Parathyroid adenoma (tissue), 2 donors: Measurements from ENCODE around the gene ANKRD6.

Experiments
- H2AFZ ChIP-seq: fragments of 300-600 bp; sonication (generic); one replicate; pipeline ENCODE4 v1.7.0; 2017; ENCODE audit warnings: antibody characterized with exemption, mild to moderate bottlenecking
- H3K27ac ChIP-seq: fragments of 300-600 bp; sonication (generic); one replicate; pipeline ENCODE4 v1.7.0; 2017
- H3K27me3 ChIP-seq: fragments of 300-600 bp; sonication (generic); one replicate; pipeline ENCODE4 v1.7.0; 2017; ENCODE audit warnings: low read length; ENCODE audit not compliant: control insufficient read depth, insufficient read depth
- H3K36me3 ChIP-seq: fragments of 300-600 bp; sonication (generic); one replicate; pipeline ENCODE4 v1.7.0; 2017; ENCODE audit warnings: low read length; ENCODE audit not compliant: control insufficient read depth, insufficient read depth
- H3K4me1 ChIP-seq: fragments of 300-600 bp; sonication (generic); one replicate; pipeline ENCODE4 v1.7.0; 2017; ENCODE audit warnings: control low read depth
- H3K4me2 ChIP-seq: fragments of 300-600 bp; sonication (generic); one replicate; pipeline ENCODE4 v1.7.0; 2017; ENCODE audit warnings: low read length
- H3K4me3 ChIP-seq: fragments of 300-600 bp; sonication (generic); one replicate; pipeline ENCODE4 v1.7.0; 2017; ENCODE audit warnings: low read depth, low read length
- H3K79me2 ChIP-seq: fragments of 300-600 bp; sonication (generic); one replicate; pipeline ENCODE4 v1.7.0; 2017; ENCODE audit warnings: control low read depth
- H3K9ac ChIP-seq: fragments of 300-600 bp; sonication (generic); one replicate; pipeline ENCODE4 v1.7.0; 2017; ENCODE audit warnings: mild to moderate bottlenecking
- H3K9me3 ChIP-seq: fragments of 300-600 bp; sonication (generic); one replicate; pipeline ENCODE4 v1.7.0; 2017; ENCODE audit warnings: low read length; ENCODE audit not compliant: control insufficient read depth
- TF ChIP-seq, protein P1 (sequence below): fragments of 300-600 bp; sonication (generic); IDR thresholded peaks from one replicate; pipeline ENCODE4 v1.7.0; 2017; ENCODE audit warnings: antibody characterized with exemption, mild to moderate bottlenecking
- donor health status: primary hyperparathyroidism.

The ANKRD6 gene

DNA sequence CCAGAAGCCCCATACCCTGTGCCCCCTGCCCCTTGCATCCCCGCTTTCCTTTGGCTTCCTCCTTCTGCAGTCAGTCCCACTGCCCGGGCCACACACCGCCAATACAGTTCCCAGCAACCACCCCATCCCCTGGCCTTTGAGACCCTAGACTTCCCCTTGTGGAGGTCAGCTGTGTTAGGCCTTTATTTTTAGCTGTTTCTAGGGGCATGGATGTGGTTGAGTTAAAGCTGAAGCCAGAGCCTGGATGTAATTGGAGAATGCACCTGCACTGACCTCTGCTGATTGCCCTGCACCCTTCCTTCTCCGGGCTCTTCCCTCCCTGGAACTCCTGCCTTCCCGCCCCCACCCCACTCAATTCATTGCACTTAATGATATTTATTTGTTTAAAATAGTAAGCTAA is 171.7 kb downstream of the ANKRD6 start:
- TF ChIP-seq, protein P1, sequence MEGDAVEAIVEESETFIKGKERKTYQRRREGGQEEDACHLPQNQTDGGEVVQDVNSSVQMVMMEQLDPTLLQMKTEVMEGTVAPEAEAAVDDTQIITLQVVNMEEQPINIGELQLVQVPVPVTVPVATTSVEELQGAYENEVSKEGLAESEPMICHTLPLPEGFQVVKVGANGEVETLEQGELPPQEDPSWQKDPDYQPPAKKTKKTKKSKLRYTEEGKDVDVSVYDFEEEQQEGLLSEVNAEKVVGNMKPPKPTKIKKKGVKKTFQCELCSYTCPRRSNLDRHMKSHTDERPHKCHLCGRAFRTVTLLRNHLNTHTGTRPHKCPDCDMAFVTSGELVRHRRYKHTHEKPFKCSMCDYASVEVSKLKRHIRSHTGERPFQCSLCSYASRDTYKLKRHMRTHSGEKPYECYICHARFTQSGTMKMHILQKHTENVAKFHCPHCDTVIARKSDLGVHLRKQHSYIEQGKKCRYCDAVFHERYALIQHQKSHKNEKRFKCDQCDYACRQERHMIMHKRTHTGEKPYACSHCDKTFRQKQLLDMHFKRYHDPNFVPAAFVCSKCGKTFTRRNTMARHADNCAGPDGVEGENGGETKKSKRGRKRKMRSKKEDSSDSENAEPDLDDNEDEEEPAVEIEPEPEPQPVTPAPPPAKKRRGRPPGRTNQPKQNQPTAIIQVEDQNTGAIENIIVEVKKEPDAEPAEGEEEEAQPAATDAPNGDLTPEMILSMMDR: no peak
- H3K79me2 ChIP-seq: no peaks in the 10 kb centered on the region

DNA sequence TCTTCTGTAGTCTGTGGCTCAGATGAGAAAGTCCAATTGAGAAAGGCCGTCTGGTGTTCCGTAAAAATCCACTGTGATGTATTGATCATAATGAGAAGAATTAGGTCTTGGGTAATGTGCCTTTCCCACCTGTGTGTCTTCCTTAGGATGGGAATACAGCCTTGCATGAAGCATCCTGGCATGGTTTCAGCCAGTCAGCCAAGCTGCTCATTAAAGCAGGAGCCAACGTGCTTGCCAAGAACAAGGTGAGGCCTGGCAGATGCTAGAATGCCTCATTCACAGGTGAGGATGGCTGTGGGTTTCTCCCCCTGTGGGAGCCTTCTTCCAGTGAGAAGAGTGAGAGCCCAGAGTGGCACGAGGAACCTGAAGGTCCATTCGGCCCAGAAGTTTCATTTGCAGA is 172.9 kb downstream of the ANKRD6 start:
- no peak overlapping the region for H3K4me3 ChIP-seq

More for the DNA sequence above, 171.7 kb downstream of the ANKRD6 start:
- H3K27me3 ChIP-seq: no peaks in the 10 kb centered on the region
- H3K9me3 ChIP-seq: no peaks in the 10 kb centered on the region
- no peak overlapping the region for H3K27ac ChIP-seq
- no peak overlapping the region for H3K9ac ChIP-seq
- H3K4me2 ChIP-seq: no peak overlapping the region
- no peak overlapping the region for H2AFZ ChIP-seq
- no peak overlapping the region for H3K4me3 ChIP-seq
- H3K4me1 ChIP-seq: no peaks in the 10 kb centered on the region
- H3K36me3 ChIP-seq: no peaks in the 10 kb centered on the region

DNA sequence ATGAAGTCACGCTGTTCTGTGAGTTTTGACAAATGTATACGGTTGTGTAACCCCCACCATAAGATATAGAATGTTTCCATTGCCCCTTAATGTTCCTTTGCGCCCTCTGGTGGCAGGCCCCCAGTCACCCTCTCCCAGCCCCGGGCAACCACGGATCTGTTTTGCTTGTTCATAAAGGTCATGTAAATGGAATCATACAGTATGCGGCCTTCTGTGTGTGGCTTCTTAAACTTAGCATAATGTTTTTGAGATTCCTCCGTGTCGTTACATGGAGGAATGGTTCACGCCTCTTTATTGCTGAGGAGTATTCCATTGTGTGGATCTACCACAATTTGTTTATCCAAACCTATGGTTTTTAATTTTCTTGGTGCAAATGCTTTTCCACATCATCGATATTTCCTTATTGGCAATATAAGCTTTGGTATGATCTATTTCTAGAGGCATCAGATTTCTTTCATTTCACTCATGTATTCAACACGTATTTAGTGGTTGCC is 177.2 kb downstream of the ANKRD6 start:
- Histone ChIP-seq H3K4me2 (no peak overlapping the region), H3K79me2 (no peaks in the 10 kb centered on the region), H3K9ac (no peak overlapping the region), H3K27ac (no peak overlapping the region), H3K4me3 (no peak overlapping the region), H3K4me1 (no peaks in the 10 kb centered on the region), H2AFZ (no peak overlapping the region), H3K27me3 (no peaks in the 10 kb centered on the region), H3K9me3 (no peaks in the 10 kb centered on the region), H3K36me3 (no peaks in the 10 kb centered on the region)
- TF ChIP-seq, protein P1: peak; percentile 81

More for the DNA sequence above, 172.9 kb downstream of the ANKRD6 start:
- H3K79me2 ChIP-seq: no peaks in the 10 kb centered on the region
- H3K27me3 ChIP-seq: no peaks in the 10 kb centered on the region
- no peak overlapping the region for H2AFZ ChIP-seq
- no peak overlapping the region for H3K9ac ChIP-seq
- no peaks in the 10 kb centered on the region for H3K9me3 ChIP-seq
- no peak overlapping the region for H3K4me2 ChIP-seq
- TF ChIP-seq, protein P1: no peak
- no peak overlapping the region for H3K27ac ChIP-seq
- no peaks in the 10 kb centered on the region for H3K36me3 ChIP-seq
- no peaks in the 10 kb centered on the region for H3K4me1 ChIP-seq

DNA sequence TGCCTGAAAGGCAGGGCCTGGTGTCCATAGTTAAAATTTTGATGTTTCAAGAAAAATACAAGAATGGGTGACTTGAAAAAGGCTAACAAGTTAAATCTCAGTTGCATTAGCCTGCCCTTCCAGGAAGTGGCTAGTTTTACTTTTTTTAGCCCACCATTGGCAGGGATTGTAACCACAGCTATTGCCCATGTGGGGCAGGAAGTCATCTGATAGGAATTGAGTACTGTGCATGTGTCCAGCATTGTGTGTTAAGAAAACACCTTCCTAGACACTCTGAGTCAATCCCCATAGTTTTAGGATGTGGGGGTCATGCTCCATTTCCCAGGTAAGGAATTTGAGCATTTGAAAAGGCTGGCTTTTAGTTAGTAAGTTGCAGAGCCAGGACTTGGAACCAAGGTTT is 178.7 kb downstream of the ANKRD6 start:
- Histone ChIP-seq H3K4me3 (no peak overlapping the region), H3K79me2 (no peaks in the 10 kb centered on the region), H3K36me3 (no peaks in the 10 kb centered on the region), H3K9me3 (no peaks in the 10 kb centered on the region), H3K4me2 (no peak overlapping the region), H3K9ac (no peak overlapping the region), H3K4me1 (no peaks in the 10 kb centered on the region), H3K27me3 (no peaks in the 10 kb centered on the region), H3K27ac (no peak overlapping the region), H2AFZ (no peak overlapping the region)
- TF ChIP-seq, protein P1: no peak

DNA sequence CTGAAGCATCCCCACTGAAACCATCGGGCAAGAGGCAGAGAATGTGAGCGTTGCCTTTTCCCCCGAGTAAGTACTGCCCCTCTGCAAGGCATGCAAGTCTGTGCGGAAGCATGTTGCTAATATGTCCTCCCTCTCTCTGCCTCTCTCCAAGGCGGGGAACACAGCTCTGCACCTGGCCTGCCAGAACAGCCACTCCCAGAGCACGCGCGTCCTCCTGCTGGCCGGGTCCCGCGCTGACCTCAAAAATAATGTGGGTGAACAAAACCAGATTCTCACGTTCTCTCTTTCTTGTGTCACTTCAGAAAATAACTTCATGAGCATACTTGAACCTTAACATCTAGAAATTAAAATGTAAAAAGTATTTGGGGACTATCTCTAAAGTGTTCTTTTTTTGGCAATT is 179.2 kb downstream of the ANKRD6 start:
- Histone ChIP-seq H3K4me2 (no peak overlapping the region), H3K9me3 (no peaks in the 10 kb centered on the region), H3K27me3 (no peaks in the 10 kb centered on the region), H3K27ac (no peak overlapping the region), H3K79me2 (no peaks in the 10 kb centered on the region), H3K9ac (no peak overlapping the region), H3K4me1 (no peaks in the 10 kb centered on the region), H2AFZ (no peak overlapping the region), H3K36me3 (no peaks in the 10 kb centered on the region), H3K4me3 (no peak overlapping the region)
- TF ChIP-seq, protein P1: no peak
